Astrocyte (in vitro differentiated cells and primary cell): ENCODE results near the gene UBA3.

Source experiments
- EZH2 ChIP-seq: IDR thresholded peaks from 2 replicates; pipeline ENCODE4 v1.6.1; 2012; ENCODE audit warnings: mild to moderate bottlenecking, low read length, inconsistent platforms; ENCODE audit not compliant: insufficient read depth
- TF ChIP-seq, protein P1 (sequence below): IDR thresholded peaks from 2 replicates; pipeline ENCODE4 v1.5.1; 2011; ENCODE audit warnings: low read depth, mild to moderate bottlenecking, inconsistent platforms, low read length, moderate library complexity; ENCODE audit not compliant: insufficient read depth

DNA sequence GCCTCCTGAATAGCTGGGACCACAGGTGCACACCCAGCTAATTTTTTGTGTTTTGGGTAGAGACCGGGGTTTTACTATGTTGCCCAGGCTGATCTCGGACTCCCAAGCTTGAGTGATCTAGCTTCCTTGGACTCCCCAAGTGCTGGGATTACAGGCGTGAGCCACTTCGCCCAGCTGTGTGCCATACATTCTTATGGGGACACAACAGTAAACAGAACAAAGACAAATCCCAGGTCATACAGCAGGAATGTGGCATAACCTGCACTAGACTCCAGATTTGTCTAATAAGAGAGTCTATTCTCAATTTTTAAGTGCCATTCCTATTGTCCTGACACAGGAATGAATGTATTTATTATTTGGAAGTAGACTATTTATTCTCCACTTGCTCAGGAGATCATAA is 22.2 kb upstream of the UBA3 start:
- TF ChIP-seq, protein P1, sequence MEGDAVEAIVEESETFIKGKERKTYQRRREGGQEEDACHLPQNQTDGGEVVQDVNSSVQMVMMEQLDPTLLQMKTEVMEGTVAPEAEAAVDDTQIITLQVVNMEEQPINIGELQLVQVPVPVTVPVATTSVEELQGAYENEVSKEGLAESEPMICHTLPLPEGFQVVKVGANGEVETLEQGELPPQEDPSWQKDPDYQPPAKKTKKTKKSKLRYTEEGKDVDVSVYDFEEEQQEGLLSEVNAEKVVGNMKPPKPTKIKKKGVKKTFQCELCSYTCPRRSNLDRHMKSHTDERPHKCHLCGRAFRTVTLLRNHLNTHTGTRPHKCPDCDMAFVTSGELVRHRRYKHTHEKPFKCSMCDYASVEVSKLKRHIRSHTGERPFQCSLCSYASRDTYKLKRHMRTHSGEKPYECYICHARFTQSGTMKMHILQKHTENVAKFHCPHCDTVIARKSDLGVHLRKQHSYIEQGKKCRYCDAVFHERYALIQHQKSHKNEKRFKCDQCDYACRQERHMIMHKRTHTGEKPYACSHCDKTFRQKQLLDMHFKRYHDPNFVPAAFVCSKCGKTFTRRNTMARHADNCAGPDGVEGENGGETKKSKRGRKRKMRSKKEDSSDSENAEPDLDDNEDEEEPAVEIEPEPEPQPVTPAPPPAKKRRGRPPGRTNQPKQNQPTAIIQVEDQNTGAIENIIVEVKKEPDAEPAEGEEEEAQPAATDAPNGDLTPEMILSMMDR, result no peak
- no peak for TF ChIP-seq EZH2
